Breast epithelium (tissue), 3 donors: ENCODE results near the gene C12orf56.
"Not testable (repeated sequence)": the region's sequence is repeated elsewhere in the genome, so short reads cannot be mapped to it uniquely, and the experiment has no call there.

Source experiments
- POLR2A ChIP-seq: fragments of 450-650 bp; IDR thresholded peaks from one replicate; pipeline ENCODE4 v1.6.1; 2016; ENCODE audit warnings: antibody characterized with exemption, mild to moderate bottlenecking, moderate library complexity
- TF ChIP-seq, protein P1 (sequence below), 3 donors: fragments of 450-650 bp; IDR thresholded peaks; one replicate each; pipeline ENCODE4 v1.5.1; 2016 to 2017; ENCODE audit warnings: antibody characterized with exemption in 3 of 3, mild to moderate bottlenecking in 3 of 3, moderate library complexity in 3 of 3

DNA sequence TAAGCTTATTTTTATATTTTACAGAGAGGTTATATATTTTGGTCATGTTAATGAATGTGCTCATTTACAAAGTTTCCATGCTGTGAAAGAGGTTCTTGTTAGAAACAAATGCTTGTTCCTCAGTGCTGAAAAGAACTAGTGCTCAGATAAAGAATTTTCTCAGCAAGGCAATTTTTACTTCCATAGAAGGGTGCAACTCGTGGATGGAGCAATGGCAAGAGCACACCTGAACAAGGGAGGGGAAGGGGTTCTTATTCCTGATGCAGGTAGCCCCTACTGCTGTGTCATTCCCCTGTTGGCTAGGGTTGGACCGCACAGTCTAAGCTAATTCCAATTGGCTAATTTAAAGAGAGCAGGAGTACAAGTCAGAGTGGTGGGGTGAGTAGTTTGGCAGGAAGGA, 34.3 kb downstream of the C12orf56 start:
- TF ChIP-seq, protein P1, sequence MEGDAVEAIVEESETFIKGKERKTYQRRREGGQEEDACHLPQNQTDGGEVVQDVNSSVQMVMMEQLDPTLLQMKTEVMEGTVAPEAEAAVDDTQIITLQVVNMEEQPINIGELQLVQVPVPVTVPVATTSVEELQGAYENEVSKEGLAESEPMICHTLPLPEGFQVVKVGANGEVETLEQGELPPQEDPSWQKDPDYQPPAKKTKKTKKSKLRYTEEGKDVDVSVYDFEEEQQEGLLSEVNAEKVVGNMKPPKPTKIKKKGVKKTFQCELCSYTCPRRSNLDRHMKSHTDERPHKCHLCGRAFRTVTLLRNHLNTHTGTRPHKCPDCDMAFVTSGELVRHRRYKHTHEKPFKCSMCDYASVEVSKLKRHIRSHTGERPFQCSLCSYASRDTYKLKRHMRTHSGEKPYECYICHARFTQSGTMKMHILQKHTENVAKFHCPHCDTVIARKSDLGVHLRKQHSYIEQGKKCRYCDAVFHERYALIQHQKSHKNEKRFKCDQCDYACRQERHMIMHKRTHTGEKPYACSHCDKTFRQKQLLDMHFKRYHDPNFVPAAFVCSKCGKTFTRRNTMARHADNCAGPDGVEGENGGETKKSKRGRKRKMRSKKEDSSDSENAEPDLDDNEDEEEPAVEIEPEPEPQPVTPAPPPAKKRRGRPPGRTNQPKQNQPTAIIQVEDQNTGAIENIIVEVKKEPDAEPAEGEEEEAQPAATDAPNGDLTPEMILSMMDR (IDR thresholded peaks at IDR 0.05): not testable (repeated sequence)
- not testable (repeated sequence) for TF ChIP-seq POLR2A
